Liver (tissue), 3 donors: ENCODE data around the gene SEH1L.

Experiments used
- EGR1 ChIP-seq, 2 donors: IDR thresholded peaks; 2 replicates each; pipeline ENCODE4 v1.6.1; 2016 to 2018; ENCODE audit warnings: antibody characterized with exemption in 2 of 2, low read depth in 2 of 2
- GABPA ChIP-seq, 2 donors: IDR thresholded peaks in 1 of 2; conservative IDR thresholded peaks in 1 of 2; 2 replicates each; pipeline ENCODE4 v1.6.1; 2016; ENCODE audit warnings: antibody characterized with exemption in 2 of 2, mild to moderate bottlenecking in 1 of 2, moderate library complexity in 1 of 2
- JUND ChIP-seq, 2 donors: IDR thresholded peaks; 2 replicates each; pipeline ENCODE4 v1.6.1; 2016; ENCODE audit warnings: antibody characterized with exemption in 2 of 2
- RAD21 ChIP-seq, 2 donors: IDR thresholded peaks; 2 replicates each; pipeline ENCODE4 v1.6.1; 2016; ENCODE audit warnings: antibody characterized with exemption in 2 of 2, mild to moderate bottlenecking in 2 of 2
- SP1 ChIP-seq: IDR thresholded peaks from 2 replicates; pipeline ENCODE4 v1.6.1; 2018; ENCODE audit warnings: antibody characterized with exemption, mild to moderate bottlenecking
- TF ChIP-seq, protein P1 (sequence below): fragments of 150-350 bp; IDR thresholded peaks from 2 replicates; pipeline ENCODE4 v1.5.1; 2017; ENCODE audit warnings: improper control_type of control experiment, low read depth, low read length; ENCODE audit not compliant: missing input control
- donor health status: healthy.
- donor health status: healthy.

DNA sequence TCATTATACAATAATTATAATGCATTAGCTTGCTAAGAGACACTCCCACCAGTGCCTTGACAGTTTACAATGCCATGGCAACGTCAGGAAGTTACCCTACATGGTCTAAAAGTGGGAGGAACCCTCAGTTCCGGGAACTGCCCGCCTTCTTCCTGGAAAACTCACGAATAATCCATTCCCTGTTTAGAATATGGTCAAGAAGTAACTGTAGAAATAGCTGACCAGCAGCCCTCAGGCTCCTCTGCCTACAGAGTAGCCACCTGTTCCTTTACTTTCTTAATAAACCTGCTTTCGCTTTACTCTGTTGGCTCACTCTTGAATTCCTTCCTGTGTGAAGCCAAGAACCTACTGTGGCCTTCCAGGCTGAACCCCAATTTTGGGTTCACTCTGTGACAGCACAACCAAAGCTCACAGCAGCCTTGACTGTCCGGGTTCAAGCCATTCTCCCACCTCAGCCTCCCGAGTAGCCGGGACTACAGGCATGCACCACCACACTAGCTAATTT, 43.7 kb upstream of the SEH1L start:
- TF ChIP-seq SP1 (no peak), GABPA (IDR thresholded peaks at IDR 0.05 in 1 of 2, conservative IDR thresholded peaks at IDR 0.05 in 1 of 2) (no peak), EGR1 (IDR thresholded peaks at IDR 0.05; ENCODE audit: low read depth in 2 of 2) (no peak), JUND (IDR thresholded peaks at IDR 0.05) (no peak), RAD21 (IDR thresholded peaks at IDR 0.05) (no peak)
- TF ChIP-seq, protein P1, sequence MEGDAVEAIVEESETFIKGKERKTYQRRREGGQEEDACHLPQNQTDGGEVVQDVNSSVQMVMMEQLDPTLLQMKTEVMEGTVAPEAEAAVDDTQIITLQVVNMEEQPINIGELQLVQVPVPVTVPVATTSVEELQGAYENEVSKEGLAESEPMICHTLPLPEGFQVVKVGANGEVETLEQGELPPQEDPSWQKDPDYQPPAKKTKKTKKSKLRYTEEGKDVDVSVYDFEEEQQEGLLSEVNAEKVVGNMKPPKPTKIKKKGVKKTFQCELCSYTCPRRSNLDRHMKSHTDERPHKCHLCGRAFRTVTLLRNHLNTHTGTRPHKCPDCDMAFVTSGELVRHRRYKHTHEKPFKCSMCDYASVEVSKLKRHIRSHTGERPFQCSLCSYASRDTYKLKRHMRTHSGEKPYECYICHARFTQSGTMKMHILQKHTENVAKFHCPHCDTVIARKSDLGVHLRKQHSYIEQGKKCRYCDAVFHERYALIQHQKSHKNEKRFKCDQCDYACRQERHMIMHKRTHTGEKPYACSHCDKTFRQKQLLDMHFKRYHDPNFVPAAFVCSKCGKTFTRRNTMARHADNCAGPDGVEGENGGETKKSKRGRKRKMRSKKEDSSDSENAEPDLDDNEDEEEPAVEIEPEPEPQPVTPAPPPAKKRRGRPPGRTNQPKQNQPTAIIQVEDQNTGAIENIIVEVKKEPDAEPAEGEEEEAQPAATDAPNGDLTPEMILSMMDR: no peak
